Thoracic aorta (tissue), 2 donors: ENCODE data around the gene BANP. TPM values are rescaled to one million over a fixed set of nuclear protein-coding genes. Genes with fewer than 3 reads are reported as not detected.
"Not testable (repeated sequence)": the region's sequence is repeated elsewhere in the genome, so short reads cannot be mapped to it uniquely, and the experiment has no call there.

Source experiments
- ATAC-seq: fragments of 150-250 bp; one replicate; pipeline ENCODE4 v1.8.0; 2017; ENCODE audit warnings: low read depth; ENCODE audit not compliant: insufficient number of reproducible peaks, low FRiP score
- DNase-seq: peaks from one replicate; pipeline ENCODE4 v3.0.0-alpha.2; 2020; ENCODE audit warnings: low spot score
- H3K27ac ChIP-seq, 2 donors: fragments of 200-600 bp; sonication (generic); 1 replicate in 1 of 2; 2 replicates in 1 of 2; pipeline ENCODE4 v1.5.1; 2016; ENCODE audit warnings: mild to moderate bottlenecking in 2 of 2, moderate library complexity in 2 of 2
- H3K27me3 ChIP-seq: fragments of 200-600 bp; sonication (generic); replicated peaks from 2 replicates; pipeline ENCODE4 v1.6.0; 2016; ENCODE audit warnings: mild to moderate bottlenecking; ENCODE audit not compliant: insufficient read depth
- H3K36me3 ChIP-seq: fragments of 200-600 bp; sonication (generic); one replicate; pipeline ENCODE4 v1.5.1; 2016
- H3K4me1 ChIP-seq, 2 donors: fragments of 200-600 bp; sonication (generic); 1 replicate in 1 of 2; 2 replicates in 1 of 2; pipeline versions ENCODE4 v1.5.1 to v1.6.0; 2016; ENCODE audit warnings: low read depth in 2 of 2, mild to moderate bottlenecking in 1 of 2; ENCODE audit not compliant: control insufficient read depth in 1 of 2
- H3K4me3 ChIP-seq: fragments of 200-600 bp; sonication (generic); 2 replicates; pipeline ENCODE4 v1.5.1; 2016; ENCODE audit warnings: mild to moderate bottlenecking
- H3K9me3 ChIP-seq: fragments of 200-600 bp; sonication (generic); 2 replicates; pipeline ENCODE4 v1.5.1; 2016
- total RNA-seq, 2 donors: library from RNA; depleted of rRNA; stranded (reverse); fragments of >200 nt; gene quantifications; one replicate each; pipeline versions ENCODE4 v1.1.0 to v1.2.3, GENCODE V29; 2016
- TF ChIP-seq, protein P1 (sequence below): fragments of 200-600 bp; sonication (generic); IDR thresholded peaks from one replicate; pipeline ENCODE4 v1.5.1; 2019; ENCODE audit warnings: antibody characterized with exemption

The BANP gene
- total RNA-seq, 2 donors from 2014 or later: 18.6 to 21.8 TPM

GRCh38 chr16:87993901-87994300 is 42.7 kb downstream of the BANP start:
- Histone ChIP-seq H3K4me1 (no peaks in the 10 kb centered on the region), H3K4me3 (no peak overlapping the region), H3K36me3 (no peaks in the 10 kb centered on the region), H3K27ac (no peak overlapping the region), H3K9me3 (no peaks in the 10 kb centered on the region), H3K27me3 (no peaks in the 10 kb centered on the region)
- TF ChIP-seq, protein P1, sequence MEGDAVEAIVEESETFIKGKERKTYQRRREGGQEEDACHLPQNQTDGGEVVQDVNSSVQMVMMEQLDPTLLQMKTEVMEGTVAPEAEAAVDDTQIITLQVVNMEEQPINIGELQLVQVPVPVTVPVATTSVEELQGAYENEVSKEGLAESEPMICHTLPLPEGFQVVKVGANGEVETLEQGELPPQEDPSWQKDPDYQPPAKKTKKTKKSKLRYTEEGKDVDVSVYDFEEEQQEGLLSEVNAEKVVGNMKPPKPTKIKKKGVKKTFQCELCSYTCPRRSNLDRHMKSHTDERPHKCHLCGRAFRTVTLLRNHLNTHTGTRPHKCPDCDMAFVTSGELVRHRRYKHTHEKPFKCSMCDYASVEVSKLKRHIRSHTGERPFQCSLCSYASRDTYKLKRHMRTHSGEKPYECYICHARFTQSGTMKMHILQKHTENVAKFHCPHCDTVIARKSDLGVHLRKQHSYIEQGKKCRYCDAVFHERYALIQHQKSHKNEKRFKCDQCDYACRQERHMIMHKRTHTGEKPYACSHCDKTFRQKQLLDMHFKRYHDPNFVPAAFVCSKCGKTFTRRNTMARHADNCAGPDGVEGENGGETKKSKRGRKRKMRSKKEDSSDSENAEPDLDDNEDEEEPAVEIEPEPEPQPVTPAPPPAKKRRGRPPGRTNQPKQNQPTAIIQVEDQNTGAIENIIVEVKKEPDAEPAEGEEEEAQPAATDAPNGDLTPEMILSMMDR: no peak
- DNase-seq (no peak), ATAC-seq (no peak)

- Histone ChIP-seq H3K36me3 (no peaks in the 10 kb centered on the region), H3K4me1 (no peaks in the 10 kb centered on the region), H3K27me3 (no peaks in the 10 kb centered on the region), H3K27ac (no peak overlapping the region), H3K9me3 (no peaks in the 10 kb centered on the region), H3K4me3 (no peak overlapping the region)
- ATAC-seq (no peak), DNase-seq (no peak)
- TF ChIP-seq, protein P1: no peak
Measured at GRCh38 chr16:87995644-87996043, 44.4 kb downstream of the BANP start.

GRCh38 chr16:87996962-87997880 is 46.0 kb downstream of the BANP start:
- no peaks in the 10 kb centered on the region for H3K9me3 ChIP-seq
- ATAC-seq (no peak), DNase-seq (no peak)
- H3K27me3 ChIP-seq: no peaks in the 10 kb centered on the region
- H3K36me3 ChIP-seq: no peaks in the 10 kb centered on the region
- no peak overlapping the region for H3K27ac ChIP-seq
- TF ChIP-seq, protein P1: no peak
- H3K4me3 ChIP-seq: no peak overlapping the region
- H3K4me1 ChIP-seq: no peaks in the 10 kb centered on the region

DNA sequence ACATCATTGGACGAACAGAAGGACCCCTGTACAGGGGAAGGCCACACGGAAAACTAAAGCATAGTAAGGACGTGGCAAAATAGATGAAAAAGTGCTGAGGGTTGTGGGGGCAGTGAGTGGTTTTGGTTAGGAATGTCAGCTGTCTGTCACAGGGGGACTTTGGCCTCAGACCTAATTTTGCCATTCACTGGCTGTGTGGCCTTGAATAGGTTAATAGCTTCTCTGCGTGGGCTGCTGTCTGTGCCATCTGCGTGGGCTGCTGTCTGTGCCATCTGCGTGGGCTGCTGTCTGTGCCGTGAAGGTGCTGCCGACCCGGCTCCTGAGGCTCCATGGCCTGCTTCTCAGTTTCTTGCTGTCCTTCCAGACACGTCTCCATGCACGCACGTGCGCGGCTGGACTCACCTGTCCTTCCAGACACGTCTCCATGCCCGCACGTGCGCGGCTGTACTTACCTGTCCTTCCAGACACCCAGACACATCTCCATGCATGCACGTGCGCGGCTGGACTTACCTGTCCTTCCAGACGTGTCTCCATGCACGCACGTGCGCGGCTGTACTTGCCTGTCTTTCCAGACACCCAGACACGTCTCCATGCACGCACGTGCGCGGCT is 47.1 kb downstream of the BANP start:
- DNase-seq, H3K27me3 ChIP-seq, H3K4me3 ChIP-seq, H3K9me3 ChIP-seq, H3K36me3 ChIP-seq, ATAC-seq, H3K4me1 ChIP-seq, H3K27ac ChIP-seq: not testable (repeated sequence)

- not testable (repeated sequence) for H3K9me3 ChIP-seq, H3K27ac ChIP-seq, H3K27me3 ChIP-seq, ATAC-seq, DNase-seq, H3K4me3 ChIP-seq, H3K36me3 ChIP-seq, H3K4me1 ChIP-seq
Measured at GRCh38 chr16:87998992-87999391, 47.8 kb downstream of the BANP start.

- peaks cover 7% of the 10 kb centered on the region for H3K36me3 ChIP-seq
- H3K4me1 ChIP-seq: no peaks in the 10 kb centered on the region
- H3K9me3 ChIP-seq: no peaks in the 10 kb centered on the region
- TF ChIP-seq, protein P1: no peak
- ATAC-seq (no peak), DNase-seq (no peak)
- H3K27me3 ChIP-seq: no peaks in the 10 kb centered on the region
- H3K27ac ChIP-seq: no peak overlapping the region
- no peak overlapping the region for H3K4me3 ChIP-seq
Measured at GRCh38 chr16:88002211-88002610, 51.0 kb downstream of the BANP start.
